Right lobe of liver (tissue), 6 donors: ENCODE data around the gene PACS2. TPM values are rescaled to one million over a fixed set of nuclear protein-coding genes. Genes with fewer than 3 reads are reported as not detected.

Experiments used
- ATAC-seq, 4 donors: fragments of 200-7000 bp; cut with Tn5 transposase; one replicate each; pipeline ENCODE4 v1.9.1; 2020; ENCODE audit warnings: mild to moderate bottlenecking in 4 of 4, moderate library complexity in 4 of 4
- DNase-seq, 3 donors: peaks; one replicate each; pipeline ENCODE4 v3.0.0-alpha.2; 2020
- H3K27ac ChIP-seq, 3 donors: fragments of 200-600 bp; one replicate each; pipeline ENCODE4 v1.8.0; 2022
- H3K27me3 ChIP-seq, 2 donors: fragments of 200-600 bp; one replicate each; pipeline ENCODE4 v1.8.0; 2022
- H3K36me3 ChIP-seq, 4 donors: fragments of 200-600 bp; sonication (generic) in 1 of 4; one replicate each; pipeline versions ENCODE4 v1.5.1 to v1.8.0; 2017 to 2022; ENCODE audit warnings: control low read depth in 1 of 4
- H3K4me1 ChIP-seq, 4 donors: fragments of 200-600 bp; sonication (generic) in 1 of 4; one replicate each; pipeline versions ENCODE4 v1.5.1 to v1.8.0; 2017 to 2022; ENCODE audit warnings: control low read depth in 1 of 4
- H3K4me3 ChIP-seq, 3 donors: fragments of 200-600 bp; one replicate each; pipeline ENCODE4 v1.8.0; 2022
- H3K9me3 ChIP-seq, 4 donors: fragments of 200-600 bp; sonication (generic) in 1 of 4; one replicate each; pipeline versions ENCODE4 v1.5.1 to v1.8.0; 2017 to 2022; ENCODE audit warnings: control low read depth in 1 of 4
- POLR2A ChIP-seq: fragments of 450-650 bp; IDR thresholded peaks from one replicate; pipeline ENCODE4 v1.6.1; 2017; ENCODE audit warnings: antibody characterized with exemption, mild to moderate bottlenecking
- WGBS: methylation state at CpG from one replicate; pipeline ENCODE4 v1.1.6; 2018; ENCODE audit warnings: low coverage, low lambda C conversion rate; ENCODE audit not compliant: insufficient coverage; ENCODE audit errors: missing lambda C conversion rate; 5-methylcytosine and 5-hydroxymethylcytosine counted together
- intact Hi-C, 2 donors: fragments of 100-400 bp; cut with DNase I; formaldehyde crosslinking; loops; one replicate each; pipeline versions ENCODE4 v1.11.2 to v1.14.1; 2022
- total RNA-seq, 6 experiments: library from RNA; depleted of rRNA in 2 of 6; stranded (reverse); fragments of >200 nt in 2 of 6; fragmentation: NEBNext Ultra II Directional in 3 of 6; extraction: Animal tissue kit (Norgen Biotek cat#: 25700) in 3 of 6; gene quantifications; one replicate each; pipeline versions ENCODE4 v1.1.0 to v1.2.4, GENCODE V29; 2016 to 2023
- TF ChIP-seq, protein P1 (sequence below), 4 donors: fragments of 200-600 bp in 3 of 4; fragments of 450-650 bp in 1 of 4; IDR thresholded peaks; one replicate each; pipeline versions ENCODE4 v1.5.1 to v1.8.0; 2016 to 2022; ENCODE audit warnings: antibody characterized with exemption in 4 of 4, mild to moderate bottlenecking in 2 of 4
- donor health status: DM: no; HTN: yes; CAD: no.
- donor health status: DM: no; HTN: no; CAD: no.
- donor health status: DM: no; HTN: no; CAD: no.
- donor health status: DM: no; HTN: yes; CAD: no.
- donor health status: DM: no; HTN: yes; CAD: no.

PACS2 gene
- total RNA-seq, 6 experiments from 2014 or later, result 19.8 to 26.7 (median 21.5) TPM

DNA sequence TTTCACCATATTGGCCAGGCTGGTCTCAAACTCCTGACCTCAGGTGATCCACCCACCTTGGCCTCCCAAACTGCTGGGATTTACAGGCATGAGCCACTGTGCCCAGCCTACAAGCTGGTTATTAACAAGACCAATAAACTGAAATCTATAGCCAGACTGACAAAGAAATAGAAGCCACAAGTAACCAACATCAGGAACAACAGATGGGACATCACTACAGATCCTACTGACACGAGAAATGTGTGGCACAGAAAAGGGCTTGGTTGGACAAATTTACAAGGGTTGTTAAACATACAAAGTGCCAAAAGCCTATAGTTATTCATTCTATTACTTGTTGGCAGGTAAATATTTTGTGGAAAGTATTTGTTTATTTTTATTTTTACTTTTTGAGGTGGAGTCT lies 116.7 kb downstream of the PACS2 start:
- no peak for TF ChIP-seq POLR2A
- TF ChIP-seq, protein P1, sequence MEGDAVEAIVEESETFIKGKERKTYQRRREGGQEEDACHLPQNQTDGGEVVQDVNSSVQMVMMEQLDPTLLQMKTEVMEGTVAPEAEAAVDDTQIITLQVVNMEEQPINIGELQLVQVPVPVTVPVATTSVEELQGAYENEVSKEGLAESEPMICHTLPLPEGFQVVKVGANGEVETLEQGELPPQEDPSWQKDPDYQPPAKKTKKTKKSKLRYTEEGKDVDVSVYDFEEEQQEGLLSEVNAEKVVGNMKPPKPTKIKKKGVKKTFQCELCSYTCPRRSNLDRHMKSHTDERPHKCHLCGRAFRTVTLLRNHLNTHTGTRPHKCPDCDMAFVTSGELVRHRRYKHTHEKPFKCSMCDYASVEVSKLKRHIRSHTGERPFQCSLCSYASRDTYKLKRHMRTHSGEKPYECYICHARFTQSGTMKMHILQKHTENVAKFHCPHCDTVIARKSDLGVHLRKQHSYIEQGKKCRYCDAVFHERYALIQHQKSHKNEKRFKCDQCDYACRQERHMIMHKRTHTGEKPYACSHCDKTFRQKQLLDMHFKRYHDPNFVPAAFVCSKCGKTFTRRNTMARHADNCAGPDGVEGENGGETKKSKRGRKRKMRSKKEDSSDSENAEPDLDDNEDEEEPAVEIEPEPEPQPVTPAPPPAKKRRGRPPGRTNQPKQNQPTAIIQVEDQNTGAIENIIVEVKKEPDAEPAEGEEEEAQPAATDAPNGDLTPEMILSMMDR (IDR thresholded peaks at IDR 0.05), result no peak
- Histone ChIP-seq H3K27me3 (no peaks in the 10 kb centered on the region), H3K36me3 (no peaks in the 10 kb centered on the region), H3K27ac (peak overlapping the region; percentile 20 to 87 (median 77)), H3K4me1 (peaks cover 0 to 33% (median 15%) of the 10 kb centered on the region in 4 donors), H3K4me3 (no peak overlapping the region), H3K9me3 (no peaks in the 10 kb centered on the region)
- 64% methylated on average over 1 of the region's 1 CpG for WGBS
- ATAC-seq (no peak), DNase-seq (no peak)
- intact Hi-C loops, result no loop called here

DNA sequence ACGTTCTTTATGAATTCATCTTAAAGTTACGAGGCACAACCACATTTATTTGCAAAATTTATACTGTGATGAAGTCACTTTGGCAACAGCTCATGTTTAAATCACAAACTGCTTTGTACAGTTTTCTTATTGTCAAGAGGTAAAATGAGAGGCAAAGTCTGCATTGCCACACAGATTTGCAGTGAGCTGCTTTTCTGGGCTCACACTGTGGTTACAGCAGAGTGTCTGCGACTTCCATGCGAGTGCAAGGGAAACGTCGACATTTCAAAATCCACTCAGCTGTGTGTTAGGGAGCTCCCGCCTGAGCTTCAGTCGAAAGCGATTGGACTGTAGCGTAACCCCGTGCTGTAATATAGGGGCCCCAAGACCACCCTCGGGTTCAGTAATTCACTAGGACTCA lies 118.1 kb downstream of the PACS2 start:
- ATAC-seq (peak; percentile 27 to 71 (median 52)), DNase-seq (peak in 1 of 3 donors; percentile 51)
- Histone ChIP-seq H3K36me3 (no peaks in the 10 kb centered on the region), H3K9me3 (no peaks in the 10 kb centered on the region), H3K4me1 (peaks cover 0 to 33% (median 15%) of the 10 kb centered on the region in 4 donors), H3K4me3 (no peak overlapping the region), H3K27ac (peak overlapping the region in 2 of 3 donors; percentile 26 to 87), H3K27me3 (no peaks in the 10 kb centered on the region)
- TF ChIP-seq, protein P1 (IDR thresholded peaks at IDR 0.05), result no peak
- no peak for TF ChIP-seq POLR2A
- intact Hi-C loops, result no loop called here
- WGBS, result 59% methylated on average over 9 of the region's 12 CpGs

DNA sequence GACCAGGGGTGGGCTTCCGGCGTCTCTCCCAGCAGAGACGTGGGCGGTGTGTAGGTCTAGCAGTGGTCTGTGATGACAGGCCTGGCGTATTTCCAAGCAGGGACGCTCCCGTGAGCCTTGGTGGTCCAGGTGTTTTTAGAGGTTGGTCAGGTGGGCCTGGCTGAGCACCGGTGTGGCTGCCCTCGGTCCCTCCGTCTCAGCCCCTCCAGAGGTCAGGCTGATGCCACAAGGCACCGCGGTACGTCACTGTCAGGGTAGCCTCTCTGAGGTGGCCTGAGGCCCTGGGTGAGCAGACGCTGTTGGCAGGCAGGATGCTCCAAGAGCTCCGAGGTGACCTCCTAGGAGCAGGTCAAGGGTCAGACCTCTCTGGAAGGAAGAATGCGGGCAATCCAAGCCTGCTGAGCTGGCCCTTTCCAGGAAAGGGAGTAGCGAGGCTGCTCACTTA lies 118.6 kb downstream of the PACS2 start:
- no peaks in the 10 kb centered on the region for H3K9me3 ChIP-seq
- DNase-seq (peak in 1 of 3 donors; percentile 68), ATAC-seq (peak; percentile 26 to 56 (median 36))
- peak overlapping the region in 2 of 3 donors; percentile 26 to 87 for H3K27ac ChIP-seq
- H3K4me1 ChIP-seq, result peaks cover 0 to 33% (median 15%) of the 10 kb centered on the region in 4 donors
- H3K4me3 ChIP-seq, result no peak overlapping the region
- H3K36me3 ChIP-seq, result no peaks in the 10 kb centered on the region
- intact Hi-C loops, result no loop called here
- no peaks in the 10 kb centered on the region for H3K27me3 ChIP-seq
- no peak for TF ChIP-seq POLR2A
- TF ChIP-seq, protein P1 (IDR thresholded peaks at IDR 0.05), result no peak
- WGBS, result 33% methylated on average over 1 of the region's 17 CpGs

DNA sequence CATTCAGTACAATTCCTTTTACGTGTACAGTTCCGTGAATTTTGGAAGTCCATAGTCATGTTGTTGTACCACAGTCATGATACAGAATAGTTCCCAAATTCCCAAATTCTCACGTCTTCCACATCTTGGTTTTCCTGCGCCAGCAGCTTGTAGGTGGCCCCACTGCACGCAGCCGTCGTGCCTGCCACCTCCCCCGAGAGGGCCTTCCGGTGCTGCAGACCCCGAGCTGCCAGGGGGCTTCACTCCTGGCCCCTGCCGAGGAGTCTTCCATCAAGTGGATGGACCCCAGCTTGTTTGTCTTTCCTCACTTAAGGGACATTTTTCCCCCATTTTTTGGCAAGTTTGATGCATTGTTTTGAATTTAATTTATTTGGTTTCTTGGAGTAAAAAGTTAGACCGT lies 121.9 kb downstream of the PACS2 start:
- intact Hi-C loops, result no loop called here
- WGBS, result 85% methylated on average over 6 of the region's 12 CpGs
- H3K4me3 ChIP-seq, result no peak overlapping the region
- ATAC-seq, result no peak
- peaks cover 0 to 25% (median 12%) of the 10 kb centered on the region in 4 donors for H3K4me1 ChIP-seq
- no peaks in the 10 kb centered on the region for H3K27me3 ChIP-seq
- no peak overlapping the region for H3K27ac ChIP-seq
- DNase-seq, result no peak
- no peaks in the 10 kb centered on the region for H3K9me3 ChIP-seq
- TF ChIP-seq, protein P1 (IDR thresholded peaks at IDR 0.05), result no peak
- TF ChIP-seq POLR2A, result no peak
- no peaks in the 10 kb centered on the region for H3K36me3 ChIP-seq
